Uterus (tissue), 4 donors: Measurements from ENCODE around the gene CREG1. TPM values are rescaled to one million over a fixed set of nuclear protein-coding genes. Genes with fewer than 3 reads are reported as not detected.

ENCODE experiments used
- DNase-seq, 2 donors: peaks; one replicate each; pipeline ENCODE4 v3.0.0-alpha.2; 2019 to 2020
- H3K27ac ChIP-seq, 2 donors: fragments of 200-600 bp; sonication (generic); 1 replicate in 1 of 2; 2 replicates in 1 of 2; pipeline ENCODE4 v1.5.1; 2016 to 2018
- H3K27me3 ChIP-seq, 2 donors: fragments of 200-600 bp; sonication (generic); one replicate each; pipeline ENCODE4 v1.5.1; 2018 to 2019; ENCODE audit warnings: control low read depth in 1 of 2
- H3K36me3 ChIP-seq, 2 donors: fragments of 200-600 bp; sonication (generic); one replicate each; pipeline ENCODE4 v1.5.1; 2019; ENCODE audit warnings: control low read depth in 1 of 2
- H3K4me1 ChIP-seq, 2 donors: fragments of 200-600 bp; sonication (generic); one replicate each; pipeline ENCODE4 v1.5.1; 2018 to 2019; ENCODE audit warnings: control low read depth in 1 of 2
- H3K4me3 ChIP-seq, 2 donors: fragments of 200-600 bp; sonication (generic); 1 replicate in 1 of 2; 2 replicates in 1 of 2; pipeline ENCODE4 v1.5.1; 2018 to 2019; ENCODE audit warnings: mild to moderate bottlenecking in 1 of 2
- H3K9me3 ChIP-seq, 2 donors: fragments of 200-600 bp; sonication (generic); one replicate each; pipeline ENCODE4 v1.5.1; 2019; ENCODE audit warnings: control low read depth in 1 of 2
- POLR2A ChIP-seq, 2 donors: fragments of 450-650 bp; IDR thresholded peaks; one replicate each; pipeline ENCODE4 v1.6.1; 2016; ENCODE audit warnings: antibody characterized with exemption in 2 of 2, mild to moderate bottlenecking in 1 of 2, moderate library complexity in 1 of 2
- intact Hi-C: fragments of 100-400 bp; cut with DNase I; formaldehyde crosslinking; loops from one replicate; pipeline ENCODE4 v1.15.1; 2023; ENCODE audit warnings: low total_unique reads
- total RNA-seq, 4 donors: library from RNA; depleted of rRNA in 3 of 4; stranded (reverse); fragments of >200 nt in 3 of 4; gene quantifications; one replicate each; pipeline versions ENCODE4 v1.1.0 to v1.2.4, GENCODE V29; 2014 to 2023
- TF ChIP-seq, protein P1 (sequence below), 4 experiments: fragments of 200-600 bp in 2 of 4; fragments of 450-650 bp in 2 of 4; sonication (generic) in 2 of 4; IDR thresholded peaks; one replicate each; pipeline ENCODE4 v1.5.1; 2016 to 2019; ENCODE audit warnings: antibody characterized with exemption in 4 of 4, mild to moderate bottlenecking in 2 of 4, moderate library complexity in 1 of 4
- donor health status: DM: yes; HTN: yes; CAD: no.

The CREG1 gene
- total RNA-seq, 4 donors from 2014 or later = 72.7 to 161 (median 91.0) TPM

DNA sequence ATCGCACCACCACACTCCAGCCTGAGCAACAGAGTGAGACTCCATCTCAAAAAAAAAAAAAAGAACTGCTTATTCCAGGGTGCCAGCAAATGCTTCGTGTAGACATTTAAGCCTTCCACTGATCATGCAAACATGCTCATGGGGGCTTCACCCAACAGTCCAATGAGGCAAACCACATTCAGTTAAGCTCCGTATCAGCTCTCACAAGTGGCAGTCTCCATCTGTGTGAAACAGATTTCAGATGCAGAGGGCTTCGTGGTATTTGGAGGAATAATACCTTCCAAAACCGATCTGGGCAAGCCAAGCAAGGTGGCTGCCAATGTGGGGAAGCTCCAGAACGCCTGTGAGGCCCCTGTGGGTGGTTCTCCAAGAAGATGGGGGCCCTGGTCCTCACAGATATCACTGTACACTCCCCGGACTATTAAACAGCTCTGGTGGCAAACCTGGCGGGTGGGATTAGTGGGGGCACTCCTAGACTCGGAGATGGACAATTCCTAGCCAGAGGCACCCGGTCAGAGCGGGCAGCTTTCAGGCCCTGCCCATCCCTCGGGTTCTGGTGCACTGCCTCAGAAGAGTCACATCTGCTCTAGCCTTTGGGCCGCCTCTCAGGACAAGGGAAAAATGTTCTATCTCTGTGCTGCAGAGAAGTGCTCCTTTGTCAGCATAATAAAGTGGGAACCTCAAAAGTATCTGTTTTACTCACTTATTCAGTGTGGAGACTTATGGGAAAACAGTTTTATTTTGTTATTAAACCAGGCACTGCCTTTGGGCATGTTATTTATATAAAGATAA is 10.2 kb downstream of the CREG1 start:
- TF ChIP-seq, protein P1, sequence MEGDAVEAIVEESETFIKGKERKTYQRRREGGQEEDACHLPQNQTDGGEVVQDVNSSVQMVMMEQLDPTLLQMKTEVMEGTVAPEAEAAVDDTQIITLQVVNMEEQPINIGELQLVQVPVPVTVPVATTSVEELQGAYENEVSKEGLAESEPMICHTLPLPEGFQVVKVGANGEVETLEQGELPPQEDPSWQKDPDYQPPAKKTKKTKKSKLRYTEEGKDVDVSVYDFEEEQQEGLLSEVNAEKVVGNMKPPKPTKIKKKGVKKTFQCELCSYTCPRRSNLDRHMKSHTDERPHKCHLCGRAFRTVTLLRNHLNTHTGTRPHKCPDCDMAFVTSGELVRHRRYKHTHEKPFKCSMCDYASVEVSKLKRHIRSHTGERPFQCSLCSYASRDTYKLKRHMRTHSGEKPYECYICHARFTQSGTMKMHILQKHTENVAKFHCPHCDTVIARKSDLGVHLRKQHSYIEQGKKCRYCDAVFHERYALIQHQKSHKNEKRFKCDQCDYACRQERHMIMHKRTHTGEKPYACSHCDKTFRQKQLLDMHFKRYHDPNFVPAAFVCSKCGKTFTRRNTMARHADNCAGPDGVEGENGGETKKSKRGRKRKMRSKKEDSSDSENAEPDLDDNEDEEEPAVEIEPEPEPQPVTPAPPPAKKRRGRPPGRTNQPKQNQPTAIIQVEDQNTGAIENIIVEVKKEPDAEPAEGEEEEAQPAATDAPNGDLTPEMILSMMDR (IDR thresholded peaks at IDR 0.05) = no peak
- TF ChIP-seq POLR2A (IDR thresholded peaks at IDR 0.05) = no peak
- Histone ChIP-seq H3K27ac (no peak overlapping the region), H3K4me1 (no peaks in the 10 kb centered on the region), H3K27me3 (no peaks in the 10 kb centered on the region), H3K4me3 (no peak overlapping the region), H3K36me3 (no peaks in the 10 kb centered on the region), H3K9me3 (no peaks in the 10 kb centered on the region)
- DNase-seq = no peak
- intact Hi-C loops = no loop called here

DNA sequence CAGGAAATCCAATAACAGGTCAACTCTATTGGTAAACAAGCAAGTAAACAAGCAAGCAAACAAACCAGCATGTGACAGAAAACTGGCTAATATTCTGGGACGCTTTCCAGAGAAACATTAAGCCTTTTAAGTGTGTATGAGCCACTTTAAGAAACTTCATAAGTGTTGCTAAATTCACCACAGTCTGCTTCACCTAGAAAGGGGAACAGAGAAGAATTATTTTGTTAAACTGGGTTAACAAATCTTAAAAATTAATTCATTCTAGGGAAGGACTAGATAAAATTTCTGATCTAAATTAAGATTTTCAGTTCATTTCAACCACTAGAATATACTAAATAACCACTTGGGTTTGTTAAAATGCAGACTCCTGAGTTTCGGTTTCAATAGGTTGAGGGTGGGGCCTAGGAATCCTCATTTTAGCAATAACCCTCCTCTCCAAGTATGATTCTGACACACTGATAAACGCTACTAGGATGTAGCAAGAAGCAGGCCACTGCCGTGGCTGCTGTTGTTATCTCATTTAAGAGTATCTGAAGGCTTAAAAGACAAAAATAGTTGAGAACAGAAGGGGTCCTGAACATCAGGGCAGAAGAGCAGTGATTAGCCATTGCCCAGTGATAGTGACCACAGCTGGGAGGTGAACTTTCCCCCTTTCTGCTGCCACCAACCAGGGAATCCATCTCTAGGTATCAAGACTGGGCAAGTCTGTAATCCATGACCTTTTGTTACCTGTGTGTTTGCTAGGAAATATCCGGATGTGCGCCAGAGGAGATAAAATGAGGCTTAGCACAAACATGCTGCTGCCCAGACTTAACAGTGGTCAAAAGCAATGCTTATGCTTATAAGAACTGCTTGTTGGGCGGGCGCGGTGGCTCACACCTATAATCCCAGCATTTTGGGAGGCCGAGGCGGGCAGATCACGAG is 11.2 kb downstream of the CREG1 start:
- no peaks in the 10 kb centered on the region for H3K36me3 ChIP-seq
- no peak overlapping the region for H3K27ac ChIP-seq
- H3K9me3 ChIP-seq = no peaks in the 10 kb centered on the region
- H3K27me3 ChIP-seq = no peaks in the 10 kb centered on the region
- no peak for DNase-seq
- intact Hi-C loops = no loop called here
- no peak for TF ChIP-seq POLR2A (IDR thresholded peaks at IDR 0.05)
- TF ChIP-seq, protein P1 (IDR thresholded peaks at IDR 0.05) = no peak
- no peak overlapping the region for H3K4me3 ChIP-seq
- no peaks in the 10 kb centered on the region for H3K4me1 ChIP-seq

DNA sequence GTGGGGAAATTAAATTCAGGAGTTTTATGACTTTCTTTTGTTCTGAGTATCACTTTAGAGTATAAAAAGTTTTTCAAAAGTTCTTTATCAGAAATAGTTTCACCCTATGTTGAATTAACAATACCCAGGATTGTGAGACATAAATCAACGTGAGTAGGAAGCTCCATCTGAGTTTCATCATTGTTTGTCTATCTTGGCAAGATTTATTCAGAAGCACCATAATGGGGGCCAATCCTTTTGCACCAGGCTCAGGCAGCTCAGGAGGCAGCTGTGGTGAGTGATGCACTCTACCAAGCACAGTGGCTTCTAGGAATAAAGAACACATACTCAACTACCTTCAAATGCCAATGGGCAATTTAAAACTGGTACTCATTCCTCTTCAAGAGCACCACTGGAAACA is 12.0 kb downstream of the CREG1 start:
- no peak for DNase-seq
- Histone ChIP-seq H3K4me3 (no peak overlapping the region), H3K27ac (no peak overlapping the region), H3K36me3 (no peaks in the 10 kb centered on the region), H3K27me3 (no peaks in the 10 kb centered on the region), H3K4me1 (no peaks in the 10 kb centered on the region), H3K9me3 (no peaks in the 10 kb centered on the region)
- intact Hi-C loops = no loop called here
- TF ChIP-seq, protein P1 (IDR thresholded peaks at IDR 0.05) = no peak
- no peak for TF ChIP-seq POLR2A (IDR thresholded peaks at IDR 0.05)

DNA sequence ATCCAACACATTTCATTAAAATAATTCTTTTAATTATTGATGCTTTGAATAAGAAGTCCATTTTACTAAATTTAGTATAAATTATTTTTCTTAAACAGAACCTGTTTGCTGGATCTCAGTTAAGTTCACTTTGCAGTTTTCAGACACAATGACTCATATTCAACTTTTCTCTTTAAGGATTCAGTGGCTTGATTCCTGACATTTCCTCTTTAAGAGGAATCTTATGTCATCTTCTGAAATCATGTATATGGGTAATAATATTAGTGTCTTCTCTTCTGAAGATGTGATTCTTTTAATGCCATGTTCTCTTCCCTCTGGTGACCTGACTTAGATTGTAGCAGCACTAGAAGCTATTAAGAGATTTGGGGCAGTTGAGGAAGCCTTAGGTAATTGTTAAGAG is 12.6 kb downstream of the CREG1 start:
- TF ChIP-seq, protein P1 (IDR thresholded peaks at IDR 0.05) = no peak
- no peak for TF ChIP-seq POLR2A (IDR thresholded peaks at IDR 0.05)
- H3K27me3 ChIP-seq = no peaks in the 10 kb centered on the region
- no peak overlapping the region for H3K4me3 ChIP-seq
- no peak for DNase-seq
- no peak overlapping the region for H3K27ac ChIP-seq
- H3K9me3 ChIP-seq = no peaks in the 10 kb centered on the region
- no peaks in the 10 kb centered on the region for H3K4me1 ChIP-seq
- no peaks in the 10 kb centered on the region for H3K36me3 ChIP-seq
- intact Hi-C loops = no loop called here

DNA sequence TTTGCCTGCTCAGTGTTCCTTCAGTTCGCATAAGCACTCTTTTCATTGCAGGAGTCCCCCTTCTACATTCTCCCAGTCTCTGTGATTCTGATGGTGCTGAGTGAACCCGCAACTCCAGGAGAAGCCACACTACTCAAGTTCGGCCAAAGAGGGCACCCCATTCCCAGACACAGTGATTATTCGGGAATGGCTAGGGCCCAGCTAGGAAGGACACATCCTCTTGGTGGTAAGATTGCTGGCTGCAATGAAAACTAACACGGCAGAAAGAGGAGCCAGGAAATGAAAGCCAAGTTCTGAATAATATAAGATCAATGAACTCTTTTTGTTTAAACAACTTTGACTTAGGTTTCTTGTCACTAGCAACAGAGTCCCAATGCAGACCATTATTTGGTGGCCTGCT is 14.9 kb downstream of the CREG1 start:
- no peak overlapping the region for H3K4me3 ChIP-seq
- intact Hi-C loops = loop anchor here (10.0 kb wide), 1 partner anchor 474 kb away; no protein-coding TSS in a partner anchor
- TF ChIP-seq, protein P1 (IDR thresholded peaks at IDR 0.05) = no peak
- no peak for TF ChIP-seq POLR2A (IDR thresholded peaks at IDR 0.05)
- no peaks in the 10 kb centered on the region for H3K9me3 ChIP-seq
- H3K27ac ChIP-seq = no peak overlapping the region
- DNase-seq = no peak
- no peaks in the 10 kb centered on the region for H3K4me1 ChIP-seq
- no peaks in the 10 kb centered on the region for H3K27me3 ChIP-seq
- no peaks in the 10 kb centered on the region for H3K36me3 ChIP-seq
